ENCODE results near the gene ATP6V1C2.

The ATP6V1C2 gene

DNA sequence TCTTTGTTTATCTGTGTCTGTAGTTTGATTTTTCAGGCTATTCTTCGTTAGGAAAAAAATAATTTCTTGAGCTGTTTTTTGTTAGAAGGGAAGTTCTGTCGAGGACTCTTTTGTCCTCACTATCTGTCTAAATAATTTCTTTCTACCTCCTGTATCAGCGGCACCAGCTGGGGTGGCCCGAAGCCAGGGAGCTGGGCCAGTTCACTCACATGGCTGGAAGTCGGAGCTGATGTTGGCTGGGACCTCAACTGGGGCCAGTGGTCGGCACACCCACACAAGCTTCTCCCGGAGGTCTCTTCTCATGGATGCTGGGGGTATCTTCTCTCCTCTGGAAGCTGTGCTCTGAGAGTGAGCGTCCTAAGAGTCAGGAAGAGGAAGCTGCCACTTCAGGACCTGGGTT, 99.1 kb downstream of the ATP6V1C2 start:
- Histone ChIP-seq H3K9ac (ENCODE audit: low read length) (no peak overlapping the region), H3K36me3 (ENCODE audit: control insufficient read depth, insufficient read depth, low read length) (no peaks in the 10 kb centered on the region), H3K4me3 (ENCODE audit: low read length) (no peak overlapping the region), H3K18ac (ENCODE audit: low read length) (no peak overlapping the region), H4K8ac (ENCODE audit: low read depth, low read length) (no peak overlapping the region), H3K27ac (ENCODE audit: low read depth, low read length) (no peak overlapping the region), H3K4ac (ENCODE audit: low read depth, low read length) (no peak overlapping the region), H3K4me1 (ENCODE audit: control insufficient read depth, low read depth, low read length) (no peaks in the 10 kb centered on the region), H3K23ac (ENCODE audit: low read length) (no peak overlapping the region), H2BK15ac (replicated peaks; ENCODE audit: low read depth) (no peak overlapping the region), H2BK120ac (ENCODE audit: low read depth, low read length) (no peak overlapping the region), H4K5ac (ENCODE audit: low read length) (no peak overlapping the region), H2AK5ac (ENCODE audit: low read length) (no peak overlapping the region), H3K4me2 (ENCODE audit: low read length) (no peak overlapping the region), H2BK5ac (ENCODE audit: low read length) (no peak overlapping the region), H3K79me2 (ENCODE audit: control insufficient read depth, insufficient read depth, low read length) (no peaks in the 10 kb centered on the region), H3K79me1 (ENCODE audit: low read length) (no peaks in the 10 kb centered on the region), H3K56ac (ENCODE audit: low read length) (no peak overlapping the region), H3K27me3 (ENCODE audit: insufficient read depth, low read length, poor library complexity) (no peaks in the 10 kb centered on the region)
- no CpG with 5 or more reads among the region's 8 CpGs for WGBS (ENCODE audit: extremely low coverage, insufficient coverage, low lambda C conversion rate)
- DNase-seq, result no peak

GRCh38 chr2:10820978-10821695, 99.7 kb downstream of the ATP6V1C2 start:
- Histone ChIP-seq H3K79me2 (ENCODE audit: control insufficient read depth, insufficient read depth, low read length) (no peaks in the 10 kb centered on the region), H3K27ac (ENCODE audit: low read depth, low read length) (no peak overlapping the region), H3K4me3 (ENCODE audit: low read length) (no peak overlapping the region), H3K56ac (ENCODE audit: low read length) (no peak overlapping the region), H4K8ac (ENCODE audit: low read depth, low read length) (no peak overlapping the region), H3K23ac (ENCODE audit: low read length) (no peak overlapping the region), H3K79me1 (ENCODE audit: low read length) (no peaks in the 10 kb centered on the region), H3K4ac (ENCODE audit: low read depth, low read length) (no peak overlapping the region), H3K36me3 (ENCODE audit: control insufficient read depth, insufficient read depth, low read length) (no peaks in the 10 kb centered on the region), H3K27me3 (ENCODE audit: insufficient read depth, low read length, poor library complexity) (no peaks in the 10 kb centered on the region), H2BK5ac (ENCODE audit: low read length) (no peak overlapping the region), H3K4me2 (ENCODE audit: low read length) (no peak overlapping the region), H3K9ac (ENCODE audit: low read length) (no peak overlapping the region), H3K18ac (ENCODE audit: low read length) (no peak overlapping the region), H2BK15ac (replicated peaks; ENCODE audit: low read depth) (no peak overlapping the region), H2BK120ac (ENCODE audit: low read depth, low read length) (no peak overlapping the region), H3K4me1 (ENCODE audit: control insufficient read depth, low read depth, low read length) (no peaks in the 10 kb centered on the region), H2AK5ac (ENCODE audit: low read length) (no peak overlapping the region), H4K5ac (ENCODE audit: low read length) (no peak overlapping the region)
- no peak for DNase-seq
- WGBS (ENCODE audit: extremely low coverage, insufficient coverage, low lambda C conversion rate), result no CpG with 5 or more reads among the region's 13 CpGs

- H3K27ac ChIP-seq (ENCODE audit: low read depth, low read length), result no peak overlapping the region
- no peak overlapping the region for H3K4me3 ChIP-seq (ENCODE audit: low read length)
- H3K9ac ChIP-seq (ENCODE audit: low read length), result no peak overlapping the region
- H3K4me1 ChIP-seq (ENCODE audit: control insufficient read depth, low read depth, low read length), result no peaks in the 10 kb centered on the region
- DNase-seq, result no peak
- no peak overlapping the region for H3K4me2 ChIP-seq (ENCODE audit: low read length)
- no peak overlapping the region for H3K4ac ChIP-seq (ENCODE audit: low read depth, low read length)
- no peak overlapping the region for H3K56ac ChIP-seq (ENCODE audit: low read length)
- no peak overlapping the region for H4K8ac ChIP-seq (ENCODE audit: low read depth, low read length)
- no peaks in the 10 kb centered on the region for H3K36me3 ChIP-seq (ENCODE audit: control insufficient read depth, insufficient read depth, low read length)
- no peak overlapping the region for H2BK120ac ChIP-seq (ENCODE audit: low read depth, low read length)
- no peaks in the 10 kb centered on the region for H3K27me3 ChIP-seq (ENCODE audit: insufficient read depth, low read length, poor library complexity)
- WGBS (ENCODE audit: extremely low coverage, insufficient coverage, low lambda C conversion rate), result no CpG with 5 or more reads among the region's 4 CpGs
- no peak overlapping the region for H2BK5ac ChIP-seq (ENCODE audit: low read length)
- H4K5ac ChIP-seq (ENCODE audit: low read length), result no peak overlapping the region
- no peaks in the 10 kb centered on the region for H3K79me2 ChIP-seq (ENCODE audit: control insufficient read depth, insufficient read depth, low read length)
- no peak overlapping the region for H3K23ac ChIP-seq (ENCODE audit: low read length)
- H2AK5ac ChIP-seq (ENCODE audit: low read length), result no peak overlapping the region
- no peak overlapping the region for H2BK15ac ChIP-seq (replicated peaks; ENCODE audit: low read depth)
- H3K18ac ChIP-seq (ENCODE audit: low read length), result no peak overlapping the region
- H3K79me1 ChIP-seq (ENCODE audit: low read length), result no peaks in the 10 kb centered on the region
Observed at GRCh38 chr2:10824191-10824590, 102.8 kb downstream of the ATP6V1C2 start.

- no peak overlapping the region for H3K4me2 ChIP-seq (ENCODE audit: low read length)
- no peak overlapping the region for H3K27ac ChIP-seq (ENCODE audit: low read depth, low read length)
- H2BK15ac ChIP-seq (replicated peaks; ENCODE audit: low read depth), result no peak overlapping the region
- no peaks in the 10 kb centered on the region for H3K4me1 ChIP-seq (ENCODE audit: control insufficient read depth, low read depth, low read length)
- H3K79me2 ChIP-seq (ENCODE audit: control insufficient read depth, insufficient read depth, low read length), result no peaks in the 10 kb centered on the region
- no CpG with 5 or more reads among the region's 8 CpGs for WGBS (ENCODE audit: extremely low coverage, insufficient coverage, low lambda C conversion rate)
- H2BK5ac ChIP-seq (ENCODE audit: low read length), result no peak overlapping the region
- H3K4ac ChIP-seq (ENCODE audit: low read depth, low read length), result no peak overlapping the region
- no peak for DNase-seq
- H3K18ac ChIP-seq (ENCODE audit: low read length), result no peak overlapping the region
- no peak overlapping the region for H3K23ac ChIP-seq (ENCODE audit: low read length)
- H3K79me1 ChIP-seq (ENCODE audit: low read length), result no peaks in the 10 kb centered on the region
- H3K27me3 ChIP-seq (ENCODE audit: insufficient read depth, low read length, poor library complexity), result no peaks in the 10 kb centered on the region
- no peak overlapping the region for H3K9ac ChIP-seq (ENCODE audit: low read length)
- H4K8ac ChIP-seq (ENCODE audit: low read depth, low read length), result no peak overlapping the region
- no peak overlapping the region for H4K5ac ChIP-seq (ENCODE audit: low read length)
- H3K36me3 ChIP-seq (ENCODE audit: control insufficient read depth, insufficient read depth, low read length), result no peaks in the 10 kb centered on the region
- no peak overlapping the region for H3K56ac ChIP-seq (ENCODE audit: low read length)
- H2BK120ac ChIP-seq (ENCODE audit: low read depth, low read length), result no peak overlapping the region
- no peak overlapping the region for H2AK5ac ChIP-seq (ENCODE audit: low read length)
- H3K4me3 ChIP-seq (ENCODE audit: low read length), result no peak overlapping the region
Observed at GRCh38 chr2:10826026-10826425, 104.6 kb downstream of the ATP6V1C2 start.

DNA sequence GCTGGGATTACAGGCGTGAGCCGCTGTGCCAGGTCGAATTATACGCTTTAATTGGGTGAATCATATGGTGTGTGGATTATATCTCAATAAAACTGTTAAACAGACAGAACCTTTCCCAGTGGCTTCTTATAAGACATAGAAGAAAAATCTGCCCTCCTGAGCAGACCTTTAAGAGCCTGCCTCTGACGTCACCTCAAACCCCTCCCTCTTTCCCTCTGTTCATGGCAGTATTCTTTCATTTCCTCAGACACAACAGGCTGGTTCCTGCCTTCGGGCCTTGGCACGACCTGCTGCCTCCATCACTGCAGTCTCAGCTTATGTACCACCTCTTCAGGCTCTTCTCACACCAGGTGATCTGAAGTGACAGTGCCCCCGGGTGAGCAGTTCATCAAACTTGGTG, 105.2 kb downstream of the ATP6V1C2 start:
- H3K23ac ChIP-seq (ENCODE audit: low read length), result no peak overlapping the region
- H3K4ac ChIP-seq (ENCODE audit: low read depth, low read length), result no peak overlapping the region
- no peak overlapping the region for H3K4me3 ChIP-seq (ENCODE audit: low read length)
- no peak overlapping the region for H2BK120ac ChIP-seq (ENCODE audit: low read depth, low read length)
- no peak overlapping the region for H3K9ac ChIP-seq (ENCODE audit: low read length)
- H4K5ac ChIP-seq (ENCODE audit: low read length), result no peak overlapping the region
- no peaks in the 10 kb centered on the region for H3K27me3 ChIP-seq (ENCODE audit: insufficient read depth, low read length, poor library complexity)
- no peak for DNase-seq
- peaks cover 1% of the 10 kb centered on the region for H3K4me1 ChIP-seq (ENCODE audit: control insufficient read depth, low read depth, low read length)
- H3K56ac ChIP-seq (ENCODE audit: low read length), result no peak overlapping the region
- H4K8ac ChIP-seq (ENCODE audit: low read depth, low read length), result no peak overlapping the region
- H2AK5ac ChIP-seq (ENCODE audit: low read length), result no peak overlapping the region
- H3K79me2 ChIP-seq (ENCODE audit: control insufficient read depth, insufficient read depth, low read length), result no peaks in the 10 kb centered on the region
- no peak overlapping the region for H3K18ac ChIP-seq (ENCODE audit: low read length)
- no CpG with 5 or more reads among the region's 8 CpGs for WGBS (ENCODE audit: extremely low coverage, insufficient coverage, low lambda C conversion rate)
- no peaks in the 10 kb centered on the region for H3K79me1 ChIP-seq (ENCODE audit: low read length)
- H3K27ac ChIP-seq (ENCODE audit: low read depth, low read length), result no peak overlapping the region
- no peak overlapping the region for H2BK5ac ChIP-seq (ENCODE audit: low read length)
- H2BK15ac ChIP-seq (replicated peaks; ENCODE audit: low read depth), result no peak overlapping the region
- H3K36me3 ChIP-seq (ENCODE audit: control insufficient read depth, insufficient read depth, low read length), result no peaks in the 10 kb centered on the region
- no peak overlapping the region for H3K4me2 ChIP-seq (ENCODE audit: low read length)

- no peaks in the 10 kb centered on the region for H3K27me3 ChIP-seq (ENCODE audit: insufficient read depth, low read length, poor library complexity)
- no peak for DNase-seq
- no peak overlapping the region for H2AK5ac ChIP-seq (ENCODE audit: low read length)
- H3K36me3 ChIP-seq (ENCODE audit: control insufficient read depth, insufficient read depth, low read length), result no peaks in the 10 kb centered on the region
- H3K23ac ChIP-seq (ENCODE audit: low read length), result no peak overlapping the region
- H3K9ac ChIP-seq (ENCODE audit: low read length), result no peak overlapping the region
- H3K79me1 ChIP-seq (ENCODE audit: low read length), result no peaks in the 10 kb centered on the region
- no peak overlapping the region for H4K5ac ChIP-seq (ENCODE audit: low read length)
- no peak overlapping the region for H2BK5ac ChIP-seq (ENCODE audit: low read length)
- H3K4ac ChIP-seq (ENCODE audit: low read depth, low read length), result no peak overlapping the region
- no peak overlapping the region for H4K8ac ChIP-seq (ENCODE audit: low read depth, low read length)
- H3K4me3 ChIP-seq (ENCODE audit: low read length), result no peak overlapping the region
- no peak overlapping the region for H3K4me2 ChIP-seq (ENCODE audit: low read length)
- peaks cover 4% of the 10 kb centered on the region for H3K4me1 ChIP-seq (ENCODE audit: control insufficient read depth, low read depth, low read length)
- H2BK120ac ChIP-seq (ENCODE audit: low read depth, low read length), result no peak overlapping the region
- H3K79me2 ChIP-seq (ENCODE audit: control insufficient read depth, insufficient read depth, low read length), result no peaks in the 10 kb centered on the region
- H3K56ac ChIP-seq (ENCODE audit: low read length), result no peak overlapping the region
- no CpG with 5 or more reads among the region's 11 CpGs for WGBS (ENCODE audit: extremely low coverage, insufficient coverage, low lambda C conversion rate)
- no peak overlapping the region for H2BK15ac ChIP-seq (replicated peaks; ENCODE audit: low read depth)
- no peak overlapping the region for H3K27ac ChIP-seq (ENCODE audit: low read depth, low read length)
- no peak overlapping the region for H3K18ac ChIP-seq (ENCODE audit: low read length)
Observed at GRCh38 chr2:10828346-10828745, 106.9 kb downstream of the ATP6V1C2 start.
